ENCODE measurements around the gene MFRP.

Gene MFRP

DNA sequence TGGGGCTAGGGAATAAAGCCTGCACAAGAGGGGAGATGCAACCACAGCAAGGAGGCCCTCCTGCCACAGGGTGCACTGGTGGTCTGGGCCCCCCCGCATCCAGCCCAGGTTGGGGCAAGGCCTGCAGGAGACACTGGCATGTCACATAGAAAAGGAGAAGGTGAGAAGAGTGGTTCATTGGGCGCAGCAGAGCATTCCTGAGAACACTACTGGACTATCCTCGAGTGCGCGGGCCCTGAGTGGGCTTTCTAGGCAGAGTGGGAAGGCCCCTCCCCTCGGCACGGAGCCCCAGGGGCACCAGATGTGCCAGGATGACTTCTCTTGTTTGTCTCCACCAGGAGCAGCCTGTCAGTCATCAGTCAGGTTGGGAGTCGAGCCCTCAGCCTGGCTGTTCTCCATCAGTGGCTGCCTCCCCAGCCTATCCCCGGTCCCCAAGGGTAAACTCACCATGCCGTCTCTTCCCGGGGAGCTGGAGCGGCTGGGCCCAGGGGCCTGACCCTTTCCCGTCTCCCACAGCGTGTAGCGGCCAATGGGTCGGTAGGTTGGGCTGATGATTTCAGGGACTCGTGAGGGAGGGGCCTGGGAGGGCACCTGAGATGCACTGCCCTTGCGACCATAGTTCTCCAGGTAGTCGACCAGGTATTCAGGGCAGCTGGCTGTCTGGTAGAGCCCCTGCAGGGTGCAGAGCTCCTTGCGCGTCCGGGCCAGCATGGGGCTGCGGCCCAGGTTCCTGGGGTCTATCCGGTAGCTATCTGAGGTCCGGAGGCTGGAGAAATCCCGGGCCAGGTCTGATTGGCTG lies 26.0 kb upstream of the MFRP start:
- no peak for DNase-seq

DNA sequence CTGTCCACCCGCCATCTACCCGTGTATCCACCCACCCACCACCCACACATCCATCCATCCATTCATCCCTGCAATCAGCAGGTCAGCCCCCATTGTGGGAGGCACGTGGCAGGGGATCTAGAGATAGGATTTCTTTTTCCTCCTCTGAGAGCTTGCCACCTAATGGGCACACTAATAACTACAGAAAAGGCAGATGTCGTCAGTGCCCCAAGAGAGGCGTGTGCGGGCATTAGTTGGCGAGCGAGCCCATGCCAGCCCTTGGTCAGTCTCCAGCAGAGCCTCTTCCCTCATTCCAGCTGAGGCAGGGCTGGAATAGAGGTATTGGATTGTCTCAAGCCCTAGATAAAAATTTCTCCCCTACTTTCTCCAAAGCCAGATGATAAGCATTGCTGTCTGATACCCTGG lies 25.3 kb upstream of the MFRP start:
- no peak for DNase-seq

DNA sequence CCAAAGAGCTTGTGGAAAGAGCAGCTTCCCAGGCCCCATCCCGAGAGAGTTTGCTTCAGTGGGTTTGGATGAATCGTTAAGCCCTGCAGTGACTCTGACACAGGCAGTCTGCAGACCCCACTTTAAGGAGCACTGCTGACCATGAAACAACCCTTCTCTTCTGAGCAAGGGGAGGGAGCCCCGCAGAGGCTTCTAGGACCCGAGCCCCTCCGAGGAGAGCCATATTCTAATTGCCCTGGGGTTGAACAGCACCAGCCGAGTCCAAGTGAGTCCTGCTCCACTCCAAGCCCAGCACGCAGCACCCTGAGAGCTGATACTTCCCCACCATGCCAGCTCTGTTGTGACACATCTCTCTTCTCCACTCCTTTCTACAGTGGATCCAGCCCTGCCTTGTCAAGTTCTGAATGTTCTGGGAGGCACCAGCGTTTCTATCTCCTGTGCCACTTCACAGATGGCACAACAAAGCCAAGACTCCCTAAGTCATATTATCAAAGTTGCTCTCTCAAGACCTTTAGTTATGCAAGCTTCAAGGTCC lies 24.6 kb upstream of the MFRP start:
- DNase-seq = no peak

DNA sequence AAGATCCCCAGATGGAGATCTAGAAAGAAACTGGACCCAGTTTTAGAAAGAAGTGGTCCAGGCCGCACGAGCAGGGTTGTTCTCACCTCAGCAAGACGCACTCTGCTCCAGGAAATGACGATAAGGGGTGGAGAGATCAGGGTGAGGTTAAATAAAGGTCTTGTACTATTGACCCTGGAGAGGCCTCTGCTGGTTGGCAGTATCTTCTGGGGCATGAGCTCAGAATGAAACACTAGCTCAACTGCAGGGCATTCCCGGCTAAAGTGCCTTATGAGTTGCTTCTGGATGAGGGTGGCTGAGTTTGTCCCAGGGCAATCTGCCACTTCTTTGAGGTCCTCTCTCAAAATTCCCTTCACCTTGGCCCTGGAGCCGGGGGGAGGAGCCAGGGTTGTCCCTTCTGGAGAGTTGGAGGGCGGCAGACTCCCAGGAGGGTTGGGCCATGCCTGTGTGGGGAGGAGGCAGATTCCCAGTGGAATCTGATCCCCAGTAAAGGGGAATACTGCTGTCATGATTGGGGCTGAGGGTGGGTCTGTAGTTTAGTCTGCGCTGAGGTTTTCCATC lies 24.1 kb upstream of the MFRP start:
- no peak for DNase-seq

DNA sequence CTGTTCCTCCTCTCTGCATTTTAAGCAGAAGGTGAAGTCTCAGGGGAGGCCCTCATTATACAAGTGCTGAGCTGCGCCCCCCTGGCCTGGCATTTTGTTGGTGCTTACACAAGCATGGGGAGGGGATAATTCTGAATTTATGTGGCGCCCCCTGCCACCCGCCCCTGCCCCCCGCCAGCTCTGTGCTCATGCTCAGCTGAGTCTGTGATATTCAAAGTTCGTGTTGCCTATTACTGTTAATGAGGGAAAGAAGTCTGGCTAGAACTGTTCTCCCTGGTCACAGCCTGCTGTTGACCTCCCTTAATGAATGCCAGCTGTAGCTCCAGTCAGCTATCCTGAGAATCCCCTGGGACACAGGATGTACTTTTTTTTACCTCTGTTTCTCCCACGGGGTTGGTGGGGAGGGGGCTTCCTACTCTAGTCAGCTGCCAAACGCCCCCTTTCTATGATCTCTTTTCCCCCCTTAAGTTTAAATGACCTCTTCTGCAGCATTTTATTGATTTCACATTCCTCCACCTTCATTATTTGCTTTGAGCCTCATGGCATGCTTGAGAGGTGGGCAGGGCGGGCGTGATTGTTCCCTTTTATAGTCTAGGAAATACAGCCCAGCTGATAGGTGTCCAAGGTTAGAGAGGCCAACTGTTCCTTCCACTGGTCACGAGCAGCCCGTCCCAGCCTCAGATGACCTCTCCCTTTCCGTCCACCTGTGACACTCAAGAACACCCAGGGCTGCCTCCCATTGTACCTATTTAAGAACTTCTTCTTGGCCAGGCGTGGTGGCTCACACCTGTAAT lies 22.8 kb upstream of the MFRP start:
- DNase-seq = no peak

DNA sequence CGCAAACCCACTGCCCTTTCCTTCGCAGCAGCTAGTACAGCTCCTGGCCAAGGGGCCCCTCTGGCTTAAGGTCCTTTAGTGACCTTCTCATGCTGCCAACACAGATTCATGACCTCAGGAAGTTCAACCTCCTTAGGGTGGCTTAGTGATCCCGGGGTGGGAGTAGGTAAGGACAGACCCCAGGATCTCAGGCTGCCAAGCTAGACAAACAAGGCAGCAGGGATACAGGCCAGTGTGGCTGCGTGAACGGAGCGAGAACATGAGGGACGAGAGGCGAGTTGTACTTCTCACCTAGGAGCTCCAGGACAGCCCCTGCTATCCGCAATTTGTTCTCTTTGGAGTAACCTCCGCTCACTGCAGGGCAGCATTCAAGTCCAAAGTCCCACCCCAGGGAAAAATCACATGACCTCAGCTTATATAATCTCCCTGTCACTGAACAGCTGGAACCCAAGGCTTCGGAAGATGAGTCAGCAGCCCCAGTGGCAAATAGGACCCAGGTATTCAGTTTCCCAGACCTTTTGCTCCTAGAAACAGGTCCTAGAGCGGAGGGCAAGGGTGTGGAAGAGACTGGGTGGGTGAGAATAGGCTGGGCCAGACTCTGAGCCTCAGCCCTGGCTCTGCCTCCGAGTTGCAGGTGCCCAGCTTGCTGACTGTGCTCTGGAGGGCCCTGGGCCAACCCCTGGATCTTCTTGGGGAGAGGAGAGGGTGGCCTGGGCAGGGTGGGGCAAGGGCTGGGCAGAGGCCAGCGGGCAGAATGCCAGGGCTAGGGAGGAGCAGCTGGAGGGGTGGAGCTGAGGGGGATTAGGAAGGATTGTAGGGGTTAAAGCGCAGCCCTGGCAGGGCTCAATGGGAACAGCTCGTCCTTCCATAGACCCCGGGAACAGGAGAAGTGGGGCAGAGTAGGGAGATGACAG lies 21.9 kb upstream of the MFRP start:
- no peak for DNase-seq

DNA sequence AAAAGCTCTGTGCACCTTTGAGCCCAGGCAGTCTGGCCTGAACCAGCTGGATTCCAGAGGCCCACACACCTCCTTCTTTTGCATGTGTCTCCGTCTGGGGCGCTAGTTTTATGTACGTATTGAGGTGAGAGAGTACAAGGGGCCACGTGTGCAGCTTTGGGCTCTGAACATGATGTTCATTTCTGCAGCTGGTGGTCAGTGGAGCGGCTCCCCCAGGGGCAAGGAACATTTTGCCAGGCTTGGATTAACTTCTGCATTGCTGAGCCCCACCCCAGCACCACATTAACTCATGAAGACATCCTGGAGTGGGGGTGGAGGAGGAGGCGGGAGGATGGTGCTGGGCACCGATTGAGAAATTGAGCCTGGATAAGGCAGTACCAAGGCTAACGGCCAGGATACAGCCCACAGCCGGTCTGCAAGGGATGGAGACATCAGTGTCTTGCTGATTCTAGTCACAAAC lies 21.2 kb upstream of the MFRP start:
- no peak for DNase-seq

DNA sequence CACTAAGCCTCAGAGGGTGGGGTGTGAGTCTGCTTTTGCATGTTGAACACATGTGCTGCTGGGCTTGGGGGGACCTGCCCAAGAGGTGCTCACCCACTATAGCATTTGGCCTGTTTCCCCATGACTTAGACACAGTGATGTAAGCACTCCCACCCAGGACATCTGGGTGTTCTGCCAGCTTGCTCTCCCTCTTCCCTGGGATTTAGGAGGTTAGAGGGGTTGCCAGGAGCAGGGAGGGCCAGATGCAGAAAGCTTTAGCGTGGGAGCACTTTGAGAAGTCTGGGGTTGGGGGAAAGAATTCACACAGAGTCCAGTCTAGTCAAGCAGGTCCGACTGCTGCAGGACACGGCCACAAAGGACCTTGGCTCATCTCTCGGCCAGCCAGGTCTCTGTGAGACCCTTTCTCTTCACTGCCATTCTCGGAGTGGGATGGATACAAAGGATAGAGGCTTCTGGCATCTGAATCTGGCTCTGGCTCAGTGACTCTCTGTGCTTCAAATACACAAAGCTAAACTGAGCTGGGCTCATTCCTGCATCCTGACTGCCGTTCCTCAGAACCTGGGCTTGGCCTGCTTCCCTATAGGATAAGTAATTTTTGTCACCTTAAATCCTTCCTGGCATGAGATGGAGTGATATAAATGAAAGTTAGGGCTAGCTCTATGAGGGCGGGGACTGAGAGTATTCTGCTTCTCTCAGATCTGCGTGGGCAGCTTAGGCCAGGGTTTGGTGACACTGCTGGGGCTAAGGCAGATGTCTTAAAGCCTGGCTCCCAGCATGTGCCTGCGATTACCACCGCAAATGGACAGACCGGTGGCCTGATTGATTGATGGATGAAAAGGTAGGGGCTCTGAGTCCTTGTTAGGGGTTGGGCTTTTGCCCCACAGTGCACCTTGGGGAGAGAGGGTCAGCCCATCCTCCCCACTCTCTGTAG lies 20.4 kb upstream of the MFRP start:
- no peak for DNase-seq

DNA sequence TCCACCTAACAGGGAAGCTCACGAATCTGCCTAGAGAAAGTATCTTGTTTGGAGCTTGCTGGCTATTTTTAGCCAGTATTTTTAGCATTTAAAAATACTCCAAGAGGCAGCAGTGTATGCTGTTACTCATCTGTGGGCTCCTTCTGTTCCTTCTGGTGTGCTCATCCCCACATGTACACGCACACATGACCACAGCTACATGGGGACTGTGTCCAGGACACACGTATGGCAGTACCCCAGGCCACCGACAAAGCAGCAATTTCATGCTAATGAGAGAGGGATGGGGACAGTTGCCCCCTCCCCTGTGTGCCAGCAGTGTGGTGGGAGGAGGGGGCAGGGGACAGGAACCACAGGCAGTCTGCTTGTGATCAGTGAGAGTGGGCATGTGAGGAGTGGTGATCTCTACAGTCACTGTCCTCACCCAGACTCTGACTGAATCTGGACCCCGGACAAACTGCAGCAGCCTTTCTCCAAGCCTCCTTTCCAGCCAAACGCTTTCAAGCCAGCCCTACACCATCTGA lies 18.6 kb upstream of the MFRP start:
- DNase-seq = no peak

DNA sequence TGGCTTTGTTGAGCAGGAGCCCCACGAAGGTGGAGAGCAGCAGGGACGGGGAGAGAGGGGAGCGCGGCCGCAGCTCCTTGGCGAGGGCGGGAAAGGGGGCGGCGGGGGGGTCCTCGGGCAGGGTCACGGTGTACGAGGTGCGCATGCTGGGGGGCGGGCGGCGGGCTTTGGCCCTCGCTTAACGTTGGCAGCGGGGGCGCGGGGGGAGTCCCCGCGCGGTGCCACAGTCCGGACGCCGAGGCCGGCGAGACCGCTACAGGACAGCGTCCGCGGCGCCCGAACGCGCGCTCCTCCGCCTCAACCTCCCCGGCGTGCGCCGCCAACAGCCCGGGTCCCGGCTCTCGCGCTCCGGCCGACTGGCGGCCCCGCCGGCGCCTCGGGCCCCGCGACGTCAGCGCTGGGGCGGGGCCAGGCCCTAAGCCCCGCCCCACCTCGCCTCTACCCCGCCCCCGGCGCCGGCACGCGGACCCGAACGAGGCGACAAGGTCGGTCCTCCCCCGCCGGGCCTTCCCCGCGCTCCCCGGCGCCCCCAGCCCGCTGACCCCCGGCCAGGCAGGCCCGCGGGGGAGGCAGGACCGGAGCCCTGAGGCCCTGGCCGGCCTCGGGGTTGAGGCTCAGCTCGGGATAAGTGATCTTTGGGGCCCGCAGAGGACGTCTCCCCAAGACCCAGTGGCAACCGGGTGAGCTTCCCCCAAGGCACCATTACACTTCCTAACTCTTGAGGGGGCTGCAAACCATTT lies 17.5 kb upstream of the MFRP start:
- peak in 3 of 4 experiments; percentile 20 to 40 (median 29) for DNase-seq

DNA sequence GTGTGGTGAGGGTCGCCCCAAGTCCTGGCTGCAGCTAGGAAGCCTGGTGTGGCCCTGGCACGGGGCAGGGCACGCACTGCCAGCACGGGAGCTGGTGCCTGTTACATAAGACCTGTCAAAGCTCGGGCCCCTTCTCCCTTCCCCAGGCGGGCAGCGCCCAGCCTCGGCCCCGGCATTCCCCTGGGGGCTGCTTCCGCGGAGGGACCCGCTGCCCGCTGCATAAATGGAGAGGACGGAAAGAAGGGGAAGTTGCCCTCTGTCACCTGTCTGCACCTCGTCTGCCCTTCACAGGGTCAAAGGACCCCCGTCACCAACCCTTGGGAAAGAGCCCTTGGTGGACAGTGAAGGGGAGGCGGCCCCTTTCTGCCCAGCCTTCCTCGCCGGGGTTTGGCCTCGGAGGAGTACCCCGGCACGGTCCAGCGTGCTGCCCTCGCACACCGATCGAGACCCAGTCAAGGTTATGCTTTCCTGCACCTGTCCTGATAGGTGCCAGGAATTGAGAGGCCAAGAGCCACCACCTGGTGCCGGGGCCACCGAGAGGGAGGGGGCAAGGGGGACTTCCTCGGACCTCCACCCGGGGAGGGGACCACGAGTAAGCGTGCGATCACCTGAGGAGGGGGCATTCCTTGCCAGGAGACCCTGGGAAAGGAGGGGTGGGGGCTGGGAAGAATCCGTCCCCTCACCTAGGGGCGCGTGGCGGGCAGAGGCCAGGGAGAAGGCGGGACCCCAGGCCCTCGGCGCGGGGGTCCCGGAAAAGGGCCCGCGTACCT lies 16.8 kb upstream of the MFRP start:
- no peak for DNase-seq

DNA sequence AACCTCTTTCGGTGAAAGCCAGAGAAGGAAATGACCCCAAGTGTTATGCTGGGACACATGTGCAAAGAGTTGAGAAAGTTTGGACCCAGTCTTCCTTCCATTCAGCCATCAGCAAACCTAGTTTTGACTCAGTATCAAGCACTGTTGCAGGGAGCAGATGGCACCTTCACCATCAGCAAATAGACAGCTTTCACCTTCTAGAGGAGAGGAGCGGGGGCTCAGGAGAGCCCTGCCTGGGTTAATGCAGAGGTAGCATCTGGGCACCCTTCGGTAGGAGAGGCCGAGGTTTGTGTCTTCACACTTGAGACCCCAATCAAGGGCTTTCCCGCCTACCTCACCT lies 16.2 kb upstream of the MFRP start:
- no peak for DNase-seq

DNA sequence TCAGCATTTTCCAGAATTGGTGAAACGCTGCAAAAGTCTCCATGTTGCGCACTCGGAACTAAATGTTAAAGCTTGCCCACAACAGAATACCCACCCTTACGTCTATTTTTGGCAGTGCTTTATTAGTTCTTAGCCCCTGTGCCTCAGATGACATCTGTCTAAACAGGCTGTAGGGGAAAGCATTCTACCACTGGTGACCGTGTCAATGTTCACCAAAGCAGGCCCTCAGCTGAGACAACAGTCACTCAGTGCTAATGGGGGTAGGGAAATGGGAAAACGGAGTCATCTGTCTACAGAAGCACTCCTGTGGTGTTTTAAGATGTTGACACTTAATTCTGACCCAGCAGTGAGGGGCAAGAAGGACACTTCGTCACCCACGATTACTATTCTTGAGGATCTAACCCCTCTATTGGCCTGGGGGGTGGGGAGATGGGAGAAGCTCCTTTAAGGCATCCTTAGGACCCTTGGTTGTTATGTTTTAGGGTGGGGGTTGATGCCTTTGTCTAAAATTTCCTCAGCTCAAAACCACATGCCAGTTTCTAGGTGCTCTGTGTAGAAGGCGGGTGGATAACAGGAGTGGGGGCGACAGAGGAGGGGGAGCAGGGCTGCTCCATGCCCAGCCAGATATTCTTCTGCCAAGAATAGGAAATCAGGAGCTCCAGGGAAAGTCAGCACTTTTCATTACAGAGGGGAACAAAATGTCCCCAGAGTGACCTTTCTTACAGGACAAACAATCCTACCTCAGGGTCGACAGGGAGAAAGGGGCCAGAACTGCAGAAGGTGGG lies 15.6 kb upstream of the MFRP start:
- no peak for DNase-seq

DNA sequence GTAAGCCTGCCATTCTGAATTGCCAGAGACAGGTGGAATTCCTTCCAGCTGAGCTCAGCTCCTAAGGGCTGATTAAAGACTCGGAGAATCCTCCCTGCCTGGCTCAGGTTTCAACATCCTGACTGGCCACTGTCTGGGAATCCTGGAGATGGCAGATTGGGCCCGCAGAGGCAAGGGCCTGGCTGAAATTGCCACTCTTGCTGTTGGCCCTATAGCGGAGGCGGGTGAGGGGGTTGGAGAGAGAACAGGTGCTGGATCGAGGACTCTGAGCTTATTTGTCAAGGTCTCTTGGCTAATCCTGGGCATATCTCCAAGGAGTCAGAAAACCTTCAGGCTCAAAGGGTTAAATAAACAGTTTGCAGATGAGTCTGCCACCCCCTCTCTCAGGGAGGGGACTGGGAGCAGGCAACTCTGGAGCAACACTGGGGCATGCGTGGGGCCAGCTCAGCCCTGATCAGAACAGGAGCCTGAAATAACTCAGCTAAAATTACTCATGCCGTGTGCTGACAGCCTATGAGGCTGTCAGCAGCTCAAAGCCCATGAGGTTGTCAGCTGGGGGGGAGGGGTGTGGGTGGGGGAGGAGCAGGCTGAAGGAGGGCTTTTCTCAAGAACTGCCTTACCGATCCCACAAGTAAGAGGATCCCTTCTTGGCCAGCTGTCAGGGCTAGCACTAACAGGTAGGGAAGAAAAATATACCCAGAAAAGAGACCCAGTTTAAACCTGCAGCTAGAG lies 14.7 kb upstream of the MFRP start:
- DNase-seq = no peak

DNA sequence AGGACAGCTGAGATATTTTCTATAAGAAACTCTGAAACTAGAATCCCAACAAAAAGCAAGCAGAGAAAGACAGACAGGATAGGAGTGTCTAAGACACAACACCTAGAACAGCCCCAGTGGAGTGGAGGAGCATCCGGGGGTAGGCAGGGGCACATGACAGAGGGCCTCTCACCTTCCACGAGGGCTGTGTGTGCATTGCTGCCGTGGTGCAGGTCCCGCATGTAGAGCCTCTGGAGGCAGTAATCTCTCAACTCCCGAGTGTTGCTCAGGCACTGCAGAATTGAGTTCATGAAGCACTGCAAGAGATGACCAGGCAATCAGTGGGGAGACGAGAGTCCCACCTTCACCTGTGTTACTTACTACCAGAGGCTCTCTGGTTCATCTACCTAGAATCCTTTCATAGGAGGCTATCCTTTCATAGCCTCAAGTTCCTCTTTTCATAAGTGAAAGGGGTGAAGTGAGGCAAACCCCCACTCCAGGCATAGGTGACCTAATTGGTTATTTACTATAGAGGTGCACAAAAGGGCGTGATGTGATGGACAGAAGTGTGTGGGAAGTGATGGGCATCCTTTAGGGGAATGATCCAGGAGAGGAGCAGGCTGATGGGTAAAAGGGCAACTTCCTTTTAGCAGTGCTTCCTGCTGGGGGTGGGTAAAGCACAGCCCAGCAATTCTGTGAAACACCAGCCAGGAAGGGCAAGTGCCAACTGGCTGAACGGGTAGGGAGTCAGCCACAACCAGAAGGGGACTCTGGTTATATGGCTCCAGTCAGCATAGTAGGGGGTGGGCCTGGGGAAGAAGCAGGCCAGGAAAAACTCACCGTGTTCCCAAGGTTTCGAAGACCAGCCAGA lies 13.1 kb upstream of the MFRP start:
- DNase-seq = no peak

DNA sequence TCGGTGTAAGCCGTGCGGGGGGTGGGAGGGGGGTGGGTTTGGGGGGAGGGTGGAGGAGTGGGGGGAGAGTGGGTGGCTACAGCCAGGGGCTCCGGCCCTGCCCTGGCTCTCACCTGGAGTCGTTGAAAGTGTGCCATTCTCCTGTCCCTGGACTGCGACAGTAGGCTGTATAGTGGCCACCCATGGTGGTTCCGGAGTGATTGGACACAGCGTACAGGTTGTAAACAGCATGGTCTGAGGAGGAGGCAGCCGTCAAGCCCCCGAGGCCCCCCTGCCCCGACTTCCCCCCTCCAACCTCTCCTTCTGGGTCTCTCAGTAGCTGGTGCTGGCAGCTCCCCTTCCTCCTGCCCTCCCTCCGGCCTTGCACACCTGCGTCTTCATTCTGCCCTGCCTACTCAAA lies 10.6 kb upstream of the MFRP start:
- no peak for DNase-seq

Measured in activated naive CD4-positive, alpha-beta T cell (primary cell).